HL-60/S4 treated with retinoic acid at 250 ng/mL for 4 days and 3 days (cell line): ENCODE measurements around the gene COQ9.
"Not testable (repeated sequence)": the region's sequence is repeated elsewhere in the genome, so short reads cannot be mapped to it uniquely, and the experiment has no call there.

Source experiments
- in situ Hi-C: fragments of 300-500 bp; cut with MboI; formaldehyde crosslinking; loops from 2 replicates; pipeline ENCODE4 v1.7.0; 2022; ENCODE audit warnings: low sequenced_read_pairs

The COQ9 gene

DNA sequence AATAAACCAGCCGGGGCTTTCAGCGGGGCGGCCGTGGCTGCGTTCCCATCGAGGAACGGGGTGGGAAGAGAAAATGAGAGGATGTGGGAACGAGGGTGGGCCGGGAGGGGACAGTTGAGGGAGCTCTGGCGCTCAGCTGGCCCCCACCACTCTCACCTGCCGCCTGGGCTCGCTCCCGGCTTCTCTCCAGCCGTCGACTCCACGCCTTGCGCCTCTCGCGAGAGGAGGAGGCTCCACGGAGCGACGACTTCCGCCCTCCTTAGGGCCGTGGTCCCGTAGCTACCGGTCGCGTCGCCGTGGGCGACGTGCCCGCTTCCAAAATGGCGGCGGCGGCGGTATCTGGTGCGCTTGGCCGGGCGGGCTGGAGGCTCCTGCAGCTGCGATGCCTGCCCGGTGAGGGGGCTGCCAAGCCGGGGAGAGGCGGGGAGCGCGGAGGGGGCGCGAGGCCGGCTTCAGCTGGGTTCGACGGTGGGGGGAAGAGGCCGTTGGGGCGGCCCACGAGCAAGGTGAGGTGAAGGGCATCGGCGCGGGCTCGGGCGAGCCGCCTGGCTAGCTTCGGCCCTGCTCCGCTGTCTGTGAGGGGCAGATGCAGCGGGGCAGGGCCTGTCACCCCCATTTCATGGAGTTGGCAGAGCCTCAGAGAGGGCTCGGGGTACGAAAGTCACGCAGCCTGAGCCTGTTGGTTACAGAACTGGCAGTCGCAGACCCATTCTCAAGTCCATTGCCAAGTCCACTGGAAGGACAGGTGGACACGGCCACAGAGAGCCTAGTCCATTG lies at the start of gene COQ9, which contains the start of gene CIAPIN1:
Gene COQ9, plus strand, starts transcription at position 294 of the 777 bp plus-strand sequence. Its CDS starts 27 bp downstream, at position 321.
Gene CIAPIN1, minus strand, starts transcription at position 200 of the 777 bp plus-strand sequence. CDS start 6,457 bp downstream, outside the sequence.
- in situ Hi-C loops = no loop called here

DNA sequence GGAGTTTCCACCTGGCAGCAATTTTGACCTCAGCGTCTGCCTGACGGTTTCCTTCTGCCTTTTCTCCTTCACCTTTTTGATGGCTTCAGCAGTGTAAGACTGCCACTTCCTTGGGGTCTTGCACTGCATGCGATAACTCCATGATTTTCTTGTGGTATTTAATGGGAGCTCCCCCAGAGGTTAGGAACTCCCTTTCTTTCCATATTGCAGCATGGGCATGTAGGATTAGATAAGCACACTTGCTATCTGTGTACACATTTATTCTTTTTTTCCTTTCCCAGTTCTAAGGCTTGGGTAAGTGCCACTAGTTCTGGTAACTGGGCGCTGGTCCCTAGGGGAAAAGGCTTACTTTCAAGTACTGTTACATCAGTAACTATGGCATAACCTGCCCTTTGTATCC lies 49.8 kb upstream of the COQ9 start:
- in situ Hi-C loops = not testable (repeated sequence)

DNA sequence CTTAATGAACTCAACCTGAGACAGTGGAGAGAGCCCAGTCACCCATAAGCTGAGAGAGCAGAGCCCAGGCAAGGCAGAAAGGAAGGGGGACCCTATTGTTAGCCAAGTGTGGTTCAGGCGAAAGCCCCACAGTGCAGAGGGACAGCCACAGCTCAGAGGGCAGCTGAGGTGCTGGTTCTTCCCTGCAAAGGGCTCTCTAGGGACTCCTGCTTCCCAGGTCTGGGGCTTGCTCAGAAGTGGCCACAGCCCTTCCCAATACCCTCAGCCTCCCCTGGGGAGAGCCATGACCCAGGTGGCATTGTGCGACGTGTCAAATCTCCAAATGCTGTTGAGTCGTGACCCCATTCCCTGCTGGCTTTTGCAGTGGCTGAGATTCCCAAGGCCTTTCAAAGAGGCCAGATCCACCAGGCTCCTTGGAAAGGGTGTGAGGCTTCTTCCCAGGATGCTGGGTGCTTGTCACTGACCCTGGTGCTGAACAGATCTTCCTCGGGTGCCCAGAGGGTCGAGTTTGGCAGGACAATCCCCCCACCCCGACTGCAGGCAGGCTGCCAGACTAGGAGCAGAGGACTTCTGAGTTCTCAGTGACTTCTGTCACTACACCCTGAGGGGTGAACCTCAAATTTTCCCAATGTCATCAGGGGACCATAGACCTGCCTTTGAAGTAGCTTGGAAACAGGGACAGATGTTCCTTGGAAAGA lies 45.2 kb upstream of the COQ9 start:
- in situ Hi-C loops = no loop called here

GRCh38 chr16:57403965-57404817 lies 43.1 kb upstream of the COQ9 start, which contains the start of gene CCL17:
Gene CCL17 (plus strand): TSS chr16:57404767. CDS start chr16:57413933, 9,166 bp downstream.
- in situ Hi-C loops = no loop called here

DNA sequence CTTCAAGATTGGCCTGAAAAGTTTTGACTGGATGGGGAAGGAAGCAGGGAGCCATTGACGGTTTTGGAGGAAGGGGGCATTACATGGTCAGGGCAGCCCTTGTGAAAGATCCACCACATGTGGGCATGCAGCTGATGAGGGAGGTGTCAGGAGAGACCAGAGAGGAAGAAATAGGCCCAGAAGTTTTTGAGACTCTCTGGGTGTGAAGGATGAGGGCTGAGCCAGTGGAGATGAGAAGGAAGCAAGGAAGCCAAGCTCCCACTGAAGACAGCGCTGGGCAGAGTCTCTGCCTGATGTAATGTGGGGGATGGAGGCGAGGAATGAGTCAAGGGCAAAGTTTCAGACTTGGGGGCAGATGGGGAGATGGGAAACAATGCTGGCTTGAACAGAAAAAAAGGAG lies 42.2 kb upstream of the COQ9 start:
- in situ Hi-C loops = no loop called here

- in situ Hi-C loops = no loop called here
Measured at GRCh38 chr16:57406881-57407280, 40.4 kb upstream of the COQ9 start.

DNA sequence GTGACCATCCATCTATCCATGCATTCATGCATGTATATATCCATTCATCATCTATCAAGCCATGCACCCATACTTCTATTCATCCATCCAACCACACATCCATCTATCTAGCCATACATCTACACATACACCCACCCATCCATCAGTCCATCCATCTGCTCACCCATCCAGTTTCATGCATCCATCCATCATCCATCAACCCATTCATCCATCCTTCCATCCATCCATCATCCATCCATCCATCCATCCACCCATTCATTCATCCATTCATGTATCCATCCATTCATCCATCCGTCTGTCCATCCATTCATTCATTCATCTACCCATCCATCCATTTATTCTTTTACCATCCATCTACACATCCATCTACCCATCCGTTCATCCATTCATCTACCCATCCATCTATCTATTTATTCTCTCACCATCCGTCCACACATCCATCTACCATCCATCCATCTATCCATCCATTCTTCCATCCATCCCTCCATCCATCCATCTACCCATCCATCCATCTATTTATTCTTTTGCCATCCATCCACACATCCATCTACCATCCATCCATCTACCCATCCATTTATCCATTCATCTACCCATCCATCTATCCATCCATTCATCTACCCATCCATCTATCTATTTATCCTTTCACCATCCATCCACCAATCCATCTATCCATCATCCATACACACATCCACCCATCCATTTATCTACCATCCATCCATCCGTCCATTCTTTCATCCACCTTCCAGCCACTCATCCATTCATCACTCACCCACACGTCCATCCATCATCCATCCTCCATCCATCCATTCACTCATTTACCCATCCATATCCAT lies 39.5 kb upstream of the COQ9 start:
- in situ Hi-C loops = no loop called here

DNA sequence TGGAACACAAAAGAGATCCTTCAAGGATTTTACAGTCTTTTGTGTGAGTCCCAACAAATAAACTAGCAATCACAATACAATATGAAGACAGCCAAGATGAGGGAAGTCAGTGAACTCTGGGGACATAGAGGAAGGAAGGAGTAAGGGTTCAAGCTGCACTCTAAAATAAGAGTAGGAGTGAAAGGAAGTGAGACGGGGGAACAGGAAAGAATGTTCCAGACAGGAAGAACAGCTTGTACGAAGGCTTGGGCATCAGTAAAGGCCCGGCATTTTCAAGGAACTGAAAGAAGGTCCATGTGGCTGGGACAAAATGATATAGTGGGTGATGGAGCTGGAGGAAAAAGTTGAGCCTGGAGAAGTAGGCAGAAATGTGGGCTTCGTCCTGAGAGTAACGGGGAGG lies 38.2 kb upstream of the COQ9 start:
- in situ Hi-C loops = no loop called here

- in situ Hi-C loops = no loop called here
Measured at GRCh38 chr16:57409870-57410587, 37.2 kb upstream of the COQ9 start.

- in situ Hi-C loops = no loop called here
Measured at GRCh38 chr16:57411362-57411976, 35.8 kb upstream of the COQ9 start.

GRCh38 chr16:57412584-57412983 lies 34.7 kb upstream of the COQ9 start:
- in situ Hi-C loops = no loop called here

DNA sequence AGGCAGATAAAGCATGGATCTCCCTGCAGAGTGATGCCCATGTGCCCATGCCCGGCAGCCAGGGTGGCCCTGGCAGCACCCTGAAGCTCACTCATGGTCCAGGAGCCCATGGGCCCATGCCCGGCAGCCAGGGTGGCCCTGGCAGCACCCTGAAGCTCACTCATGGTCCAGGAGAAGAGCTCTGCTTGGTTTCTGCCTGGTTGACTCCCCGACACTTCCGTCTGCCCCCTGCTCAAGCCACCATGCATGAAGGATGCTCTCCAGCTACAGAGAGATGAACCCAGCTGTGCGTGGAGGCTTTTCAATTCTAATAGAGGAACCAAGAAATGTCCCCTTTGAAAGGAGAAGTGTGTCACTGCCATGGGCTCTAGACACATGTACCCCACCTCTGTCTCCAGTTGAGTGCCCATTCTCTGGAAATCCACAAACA lies 34.0 kb upstream of the COQ9 start:
- in situ Hi-C loops = no loop called here

DNA sequence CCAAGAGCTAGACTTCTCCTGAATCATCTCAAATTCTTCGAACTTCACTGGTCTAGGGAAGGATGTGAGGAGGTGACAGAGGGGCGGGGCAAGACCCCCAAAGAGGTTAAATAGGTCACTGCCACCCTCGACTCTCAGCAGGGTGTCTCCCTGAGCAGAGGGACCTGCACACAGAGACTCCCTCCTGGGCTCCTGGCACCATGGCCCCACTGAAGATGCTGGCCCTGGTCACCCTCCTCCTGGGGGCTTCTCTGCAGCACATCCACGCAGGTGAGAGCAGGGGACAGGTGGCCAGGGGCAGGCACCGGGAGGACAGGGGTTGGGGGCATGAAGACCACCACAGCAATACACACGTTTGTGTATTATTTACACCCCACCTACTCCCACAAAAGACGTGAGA lies 33.5 kb upstream of the COQ9 start:
- in situ Hi-C loops = no loop called here

- in situ Hi-C loops = loop anchor here (5.0 kb wide), 1 partner anchor 114 kb away; no protein-coding TSS in a partner anchor
Measured at GRCh38 chr16:57416084-57416483, 31.2 kb upstream of the COQ9 start.

GRCh38 chr16:57419506-57419905 lies 27.8 kb upstream of the COQ9 start:
- in situ Hi-C loops = loop anchor here (5.0 kb wide), 1 partner anchor 117 kb away; no protein-coding TSS in a partner anchor

DNA sequence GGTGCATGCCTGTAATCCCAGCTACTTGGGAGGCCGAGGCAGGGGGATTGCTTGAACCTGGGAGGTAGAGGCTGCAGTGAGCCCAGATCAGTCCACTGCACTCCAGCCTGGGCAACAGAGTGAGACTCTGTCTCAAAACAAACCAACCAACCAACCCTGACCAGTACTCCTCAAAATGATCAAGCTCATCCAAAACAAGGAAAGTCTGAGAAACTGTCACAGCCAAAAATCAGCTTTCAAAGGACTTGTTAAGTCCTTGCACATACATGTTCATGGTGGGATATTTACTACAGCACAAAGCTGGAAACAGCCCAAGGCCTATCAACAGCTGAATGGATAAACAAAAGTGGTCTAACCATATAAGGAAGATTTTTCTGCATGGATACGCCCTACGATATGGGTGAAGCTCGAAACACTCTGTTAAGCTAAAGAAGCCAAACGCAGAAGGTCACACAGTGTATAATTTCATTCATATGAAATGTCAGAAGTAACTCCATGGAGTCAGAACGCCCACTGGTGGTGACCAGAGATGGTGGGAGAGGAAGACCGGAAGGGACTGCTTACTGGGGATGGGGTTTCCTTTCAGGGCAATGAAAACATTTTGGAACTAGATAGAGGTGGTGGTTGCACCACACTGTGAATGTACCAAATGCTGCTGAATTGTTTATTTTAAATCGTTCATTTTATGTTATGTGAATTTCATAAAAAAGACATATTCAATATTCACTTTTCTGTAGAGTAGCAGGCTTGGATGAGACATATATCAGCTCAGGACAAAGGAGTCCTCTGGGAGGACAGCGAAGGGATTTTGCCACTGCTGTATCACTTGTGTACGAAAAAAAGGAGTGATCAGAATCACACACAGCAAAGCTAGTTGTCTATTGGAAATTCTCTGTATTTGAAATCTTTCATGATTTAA lies 25.0 kb upstream of the COQ9 start:
- in situ Hi-C loops = no loop called here

GRCh38 chr16:57423152-57423551 lies 24.1 kb upstream of the COQ9 start:
- in situ Hi-C loops = no loop called here

DNA sequence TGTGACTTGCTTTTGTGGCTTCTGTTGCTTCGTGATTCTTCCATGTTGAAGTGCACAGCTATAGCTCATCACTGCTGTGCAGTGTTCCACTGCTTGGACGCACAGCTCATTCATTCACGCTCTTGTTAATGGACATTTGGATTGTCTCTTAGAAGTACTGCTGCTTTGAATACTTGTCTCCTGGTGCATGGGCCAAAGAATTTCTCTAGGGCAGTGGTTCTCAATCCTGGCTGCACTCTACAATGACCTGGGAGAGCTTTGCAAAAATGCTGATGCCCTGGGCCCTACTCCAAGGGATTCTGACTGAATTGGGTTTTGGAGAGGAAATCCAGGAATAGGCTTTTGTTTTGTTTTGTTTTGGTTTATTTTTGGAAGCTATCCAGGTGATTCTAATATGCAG lies 22.7 kb upstream of the COQ9 start:
- in situ Hi-C loops = no loop called here
